GM19328 (cell line): ENCODE data around the gene ALKBH1.
"Not testable (repeated sequence)": the region's sequence is repeated elsewhere in the genome, so short reads cannot be mapped to it uniquely, and the experiment has no call there.

Experiments used
- ATAC-seq: cut with Tn5 transposase; IDR thresholded peaks from one replicate; pipeline ENCODE4 v1.9.1; 2021; ENCODE audit warnings: mild to moderate bottlenecking, moderate library complexity; ENCODE audit not compliant: unreplicated experiment

ALKBH1 gene

GRCh38 chr14:77681196-77682157 lies 26.3 kb downstream of the ALKBH1 start:
- ATAC-seq: no peak

GRCh38 chr14:77674931-77675330 lies 32.9 kb downstream of the ALKBH1 start:
- no peak for ATAC-seq

- ATAC-seq: no peak
Measured at GRCh38 chr14:77673193-77673592, 34.6 kb downstream of the ALKBH1 start.

GRCh38 chr14:77667331-77667730 lies 40.5 kb downstream of the ALKBH1 start:
- ATAC-seq: no peak

GRCh38 chr14:77663293-77663692 lies 44.5 kb downstream of the ALKBH1 start:
- no peak for ATAC-seq

- not testable (repeated sequence) for ATAC-seq
Measured at GRCh38 chr14:77661562-77661961, 46.3 kb downstream of the ALKBH1 start.

- no peak for ATAC-seq
Measured at GRCh38 chr14:77660754-77661153, 47.1 kb downstream of the ALKBH1 start.

GRCh38 chr14:77659831-77660230 lies 48.0 kb downstream of the ALKBH1 start:
- ATAC-seq: no peak

- ATAC-seq: no peak
Measured at GRCh38 chr14:77657280-77657679, 50.5 kb downstream of the ALKBH1 start.

GRCh38 chr14:77654001-77654441 lies 53.8 kb downstream of the ALKBH1 start:
- no peak for ATAC-seq

GRCh38 chr14:77649326-77649725 lies 58.5 kb downstream of the ALKBH1 start:
- no peak for ATAC-seq

GRCh38 chr14:77648520-77649200 lies 59.2 kb downstream of the ALKBH1 start:
- ATAC-seq: no peak

- ATAC-seq: no peak
Measured at GRCh38 chr14:77647853-77648252, 60.0 kb downstream of the ALKBH1 start.

- ATAC-seq: no peak
Measured at GRCh38 chr14:77646907-77647306, 60.9 kb downstream of the ALKBH1 start.

- no peak for ATAC-seq
Measured at GRCh38 chr14:77645520-77646230, 62.1 kb downstream of the ALKBH1 start.

- no peak for ATAC-seq
Measured at GRCh38 chr14:77642407-77642806, 65.4 kb downstream of the ALKBH1 start.

GRCh38 chr14:77641534-77642341 lies 66.1 kb downstream of the ALKBH1 start:
- peak; percentile 72 for ATAC-seq

- no peak for ATAC-seq
Measured at GRCh38 chr14:77640756-77641533, 66.9 kb downstream of the ALKBH1 start.

- no peak for ATAC-seq
Measured at GRCh38 chr14:77638771-77639171, 69.1 kb downstream of the ALKBH1 start.

GRCh38 chr14:77635869-77636268 lies 72.0 kb downstream of the ALKBH1 start:
- ATAC-seq: not testable (repeated sequence)
